ENCODE results near the gene RTCA.

DNA sequence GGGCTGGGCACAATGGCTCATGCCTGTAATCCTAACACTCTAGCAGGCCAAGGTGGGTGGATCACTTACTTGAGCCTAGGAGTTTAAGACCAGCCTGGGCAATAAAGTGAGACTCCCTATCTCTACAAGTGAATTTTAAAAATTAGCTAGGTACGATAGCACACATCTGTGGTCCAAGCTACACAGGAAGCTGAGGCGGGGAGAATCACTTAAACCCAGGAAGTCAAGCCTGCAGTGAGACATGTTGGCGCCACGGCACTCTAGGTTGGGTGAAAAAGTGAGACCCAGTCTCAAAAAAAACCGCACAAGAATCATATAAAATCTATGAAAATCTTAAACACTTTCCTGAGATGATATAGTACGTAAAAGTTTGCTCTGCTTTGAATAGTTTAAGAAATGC is 46.6 kb upstream of the RTCA start:
- TF ChIP-seq, protein P1, sequence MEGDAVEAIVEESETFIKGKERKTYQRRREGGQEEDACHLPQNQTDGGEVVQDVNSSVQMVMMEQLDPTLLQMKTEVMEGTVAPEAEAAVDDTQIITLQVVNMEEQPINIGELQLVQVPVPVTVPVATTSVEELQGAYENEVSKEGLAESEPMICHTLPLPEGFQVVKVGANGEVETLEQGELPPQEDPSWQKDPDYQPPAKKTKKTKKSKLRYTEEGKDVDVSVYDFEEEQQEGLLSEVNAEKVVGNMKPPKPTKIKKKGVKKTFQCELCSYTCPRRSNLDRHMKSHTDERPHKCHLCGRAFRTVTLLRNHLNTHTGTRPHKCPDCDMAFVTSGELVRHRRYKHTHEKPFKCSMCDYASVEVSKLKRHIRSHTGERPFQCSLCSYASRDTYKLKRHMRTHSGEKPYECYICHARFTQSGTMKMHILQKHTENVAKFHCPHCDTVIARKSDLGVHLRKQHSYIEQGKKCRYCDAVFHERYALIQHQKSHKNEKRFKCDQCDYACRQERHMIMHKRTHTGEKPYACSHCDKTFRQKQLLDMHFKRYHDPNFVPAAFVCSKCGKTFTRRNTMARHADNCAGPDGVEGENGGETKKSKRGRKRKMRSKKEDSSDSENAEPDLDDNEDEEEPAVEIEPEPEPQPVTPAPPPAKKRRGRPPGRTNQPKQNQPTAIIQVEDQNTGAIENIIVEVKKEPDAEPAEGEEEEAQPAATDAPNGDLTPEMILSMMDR (conservative IDR thresholded peaks at IDR 0.05; ENCODE audit: low read depth, low read length): no peak
- no peak for TF ChIP-seq EZH2 (IDR thresholded peaks at IDR 0.05; ENCODE audit: low read length, unreplicated experiment)

All from PC-3 (cell line).